ENCODE measurements around the gene CCDC187. TPM values are rescaled to one million over a fixed set of nuclear protein-coding genes. Genes with fewer than 3 reads are reported as not detected.
A peak's percentile ranks its signal among the peaks of the same experiment; 100 is the strongest.

The CCDC187 gene
- total RNA-seq, 1 experiment from 2014 or later = 0.04 TPM

- TF ChIP-seq GABPB1 (CRISPR knock-in tag; IDR thresholded peaks at IDR 0.05) = no peak
- peak; percentile 85; the same call in 1 of the 2 replicates for TF ChIP-seq ELF4 (CRISPR knock-in tag; IDR thresholded peaks at IDR 0.05; ENCODE audit: low read depth)
- TF ChIP-seq ATF6 (CRISPR knock-in tag; IDR thresholded peaks at IDR 0.05) = no peak
- no peak for TF ChIP-seq HMGA2 (CRISPR knock-in tag; IDR thresholded peaks at IDR 0.05)
- TF ChIP-seq ZSCAN18 (CRISPR knock-in tag; IDR thresholded peaks at IDR 0.05) = no peak
- TF ChIP-seq ZNF263 (CRISPR knock-in tag; IDR thresholded peaks at IDR 0.05; ENCODE audit: low read depth) = no peak
- no peak for TF ChIP-seq ZNF281 (CRISPR knock-in tag; IDR thresholded peaks at IDR 0.05)
- no peak for TF ChIP-seq OVOL2 (CRISPR knock-in tag; IDR thresholded peaks at IDR 0.05; ENCODE audit: borderline replicate concordance)
- TF ChIP-seq ETV6 (CRISPR knock-in tag; IDR thresholded peaks at IDR 0.05) = peak; percentile 56; the same call in 1 of the 2 replicates
- no peak for TF ChIP-seq CTCF (IDR thresholded peaks at IDR 0.05)
- peak; percentile 70; the same call in 1 of the 2 replicates for TF ChIP-seq ZNF232 (CRISPR knock-in tag; IDR thresholded peaks at IDR 0.05)
- 0 out of 2 replicates have a peak, but pooled peaks have one; percentile 28 for TF ChIP-seq NFE2L1 (CRISPR knock-in tag; IDR thresholded peaks at IDR 0.05)
- no peak for TF ChIP-seq RORB (CRISPR knock-in tag; IDR thresholded peaks at IDR 0.05)
- no peak for TF ChIP-seq JAZF1 (CRISPR knock-in tag; IDR thresholded peaks at IDR 0.05)
- no peak for TF ChIP-seq PRRX2 (CRISPR knock-in tag; IDR thresholded peaks at IDR 0.05)
- TF ChIP-seq NR2C2 (CRISPR knock-in tag; IDR thresholded peaks at IDR 0.05) = no peak
- no peak for TF ChIP-seq EMX1 (CRISPR knock-in tag; IDR thresholded peaks at IDR 0.05)
- TF ChIP-seq CBFB (CRISPR knock-in tag; IDR thresholded peaks at IDR 0.05; ENCODE audit: low read depth) = no peak
Observed at GRCh38 chr9:136204838-136205706, 98.8 kb downstream of the CCDC187 start, which contains the start of gene LHX3 (continued).

GRCh38 chr9:136204145-136204805, 99.6 kb downstream of the CCDC187 start:
- no peak overlapping the region for H3K27ac Mint-ChIP-seq
- no peaks in the 10 kb centered on the region for H3K4me1 Mint-ChIP-seq
- CTCF ChIA-PET = interaction anchor here (1.4 to 4.4 kb wide), 3 partner anchors 33 to 66 kb away, joined by 5 to 24 read pairs (median 11); no protein-coding TSS in a partner anchor
- POLR2A ChIA-PET = no interaction called here
- no peak overlapping the region for H3K4me3 Mint-ChIP-seq
- peak; percentile 50; the same call in 1 of the 2 replicates for TF ChIP-seq E2F4 (CRISPR knock-in tag; IDR thresholded peaks at IDR 0.05; ENCODE audit: borderline replicate concordance, low read depth)
- TF ChIP-seq ZBTB21 (CRISPR knock-in tag; IDR thresholded peaks at IDR 0.05; ENCODE audit: borderline replicate concordance) = no peak
- 0 out of 2 replicates have a peak, but pooled peaks have one; percentile 14 for TF ChIP-seq ATF3 (CRISPR knock-in tag; conservative IDR thresholded peaks at IDR 0.05)
- ATAC-seq (no peak), DNase-seq (ENCODE audit: low spot score) (no peak)
- no peaks in the 10 kb centered on the region for H3K9me3 Mint-ChIP-seq
- peaks cover 6% of the 10 kb centered on the region; the same call in 1 of the 2 replicates for H3K36me3 Mint-ChIP-seq
- peaks cover 70% of the 10 kb centered on the region for H3K27me3 Mint-ChIP-seq (ENCODE audit: low read depth)
